GM21529 (cell line): Measurements from ENCODE around the gene EIF3A.
"Not testable (repeated sequence)": the region's sequence is repeated elsewhere in the genome, so short reads cannot be mapped to it uniquely, and the experiment has no call there.

ENCODE experiments used
- ATAC-seq: cut with Tn5 transposase; IDR thresholded peaks from one replicate; pipeline ENCODE4 v1.9.1; 2021; ENCODE audit not compliant: unreplicated experiment

EIF3A gene, protein sequence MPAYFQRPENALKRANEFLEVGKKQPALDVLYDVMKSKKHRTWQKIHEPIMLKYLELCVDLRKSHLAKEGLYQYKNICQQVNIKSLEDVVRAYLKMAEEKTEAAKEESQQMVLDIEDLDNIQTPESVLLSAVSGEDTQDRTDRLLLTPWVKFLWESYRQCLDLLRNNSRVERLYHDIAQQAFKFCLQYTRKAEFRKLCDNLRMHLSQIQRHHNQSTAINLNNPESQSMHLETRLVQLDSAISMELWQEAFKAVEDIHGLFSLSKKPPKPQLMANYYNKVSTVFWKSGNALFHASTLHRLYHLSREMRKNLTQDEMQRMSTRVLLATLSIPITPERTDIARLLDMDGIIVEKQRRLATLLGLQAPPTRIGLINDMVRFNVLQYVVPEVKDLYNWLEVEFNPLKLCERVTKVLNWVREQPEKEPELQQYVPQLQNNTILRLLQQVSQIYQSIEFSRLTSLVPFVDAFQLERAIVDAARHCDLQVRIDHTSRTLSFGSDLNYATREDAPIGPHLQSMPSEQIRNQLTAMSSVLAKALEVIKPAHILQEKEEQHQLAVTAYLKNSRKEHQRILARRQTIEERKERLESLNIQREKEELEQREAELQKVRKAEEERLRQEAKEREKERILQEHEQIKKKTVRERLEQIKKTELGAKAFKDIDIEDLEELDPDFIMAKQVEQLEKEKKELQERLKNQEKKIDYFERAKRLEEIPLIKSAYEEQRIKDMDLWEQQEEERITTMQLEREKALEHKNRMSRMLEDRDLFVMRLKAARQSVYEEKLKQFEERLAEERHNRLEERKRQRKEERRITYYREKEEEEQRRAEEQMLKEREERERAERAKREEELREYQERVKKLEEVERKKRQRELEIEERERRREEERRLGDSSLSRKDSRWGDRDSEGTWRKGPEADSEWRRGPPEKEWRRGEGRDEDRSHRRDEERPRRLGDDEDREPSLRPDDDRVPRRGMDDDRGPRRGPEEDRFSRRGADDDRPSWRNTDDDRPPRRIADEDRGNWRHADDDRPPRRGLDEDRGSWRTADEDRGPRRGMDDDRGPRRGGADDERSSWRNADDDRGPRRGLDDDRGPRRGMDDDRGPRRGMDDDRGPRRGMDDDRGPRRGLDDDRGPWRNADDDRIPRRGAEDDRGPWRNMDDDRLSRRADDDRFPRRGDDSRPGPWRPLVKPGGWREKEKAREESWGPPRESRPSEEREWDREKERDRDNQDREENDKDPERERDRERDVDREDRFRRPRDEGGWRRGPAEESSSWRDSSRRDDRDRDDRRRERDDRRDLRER (N-terminal part only)

DNA sequence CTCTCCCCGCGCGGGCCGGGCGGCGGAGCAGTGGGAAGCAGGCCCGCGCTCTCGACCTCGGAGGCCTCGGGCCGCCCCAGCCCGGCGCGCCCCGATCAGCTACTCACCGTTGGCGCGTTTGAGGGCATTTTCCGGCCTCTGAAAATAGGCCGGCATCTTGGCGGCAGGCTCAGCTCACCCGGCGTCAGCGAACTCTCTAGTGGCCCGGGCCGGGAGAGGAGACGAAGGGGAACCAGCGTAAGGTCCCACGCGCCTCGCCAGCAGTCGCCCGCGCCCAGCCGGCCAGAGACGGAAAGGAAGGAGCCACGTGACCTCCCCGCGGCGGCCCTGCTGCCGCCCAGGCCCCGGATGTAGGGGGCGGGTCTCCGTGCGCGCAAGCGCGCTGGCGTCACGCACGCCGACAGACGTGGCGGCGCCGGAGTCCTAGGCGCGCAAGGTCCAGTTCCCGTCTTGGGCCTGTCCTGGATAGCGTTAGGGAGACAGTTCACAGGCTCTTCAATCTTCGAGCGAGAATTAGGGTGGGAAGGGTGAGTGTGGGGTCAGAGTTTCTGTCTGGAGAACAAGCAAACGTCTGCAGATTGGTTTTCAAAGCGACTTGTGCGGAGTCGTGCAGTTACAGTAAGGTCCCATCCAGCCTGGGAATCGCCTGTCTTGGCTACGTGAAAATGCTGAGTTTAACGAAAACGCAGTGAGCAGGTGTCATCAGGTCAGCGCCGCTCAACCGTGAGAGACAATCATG, at the start of gene EIF3A:
TSS of gene EIF3A (minus strand) at position 297 of the 739 bp plus-strand sequence. CDS start at position 156, 141 bp downstream.
- peak; percentile 79 for ATAC-seq

DNA sequence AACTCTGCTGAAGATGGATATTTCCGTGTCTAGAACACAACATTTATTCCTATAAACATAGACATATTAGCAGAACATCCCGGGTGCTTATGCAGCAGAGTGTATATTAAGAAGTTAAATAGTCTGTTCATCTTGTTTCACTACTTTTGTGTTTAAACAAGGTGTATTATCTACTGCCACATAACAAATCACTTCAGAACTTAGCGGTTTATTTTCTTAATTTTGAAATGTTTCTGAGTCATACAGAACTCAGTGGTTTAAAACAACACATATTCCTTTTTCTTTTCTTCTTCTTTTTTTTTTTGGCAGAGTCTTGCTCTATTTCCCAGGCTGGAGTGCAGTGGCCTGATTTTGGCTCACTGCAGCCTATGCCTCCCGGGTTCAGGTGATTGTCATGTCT, 49.1 kb upstream of the EIF3A start:
- no peak for ATAC-seq

DNA sequence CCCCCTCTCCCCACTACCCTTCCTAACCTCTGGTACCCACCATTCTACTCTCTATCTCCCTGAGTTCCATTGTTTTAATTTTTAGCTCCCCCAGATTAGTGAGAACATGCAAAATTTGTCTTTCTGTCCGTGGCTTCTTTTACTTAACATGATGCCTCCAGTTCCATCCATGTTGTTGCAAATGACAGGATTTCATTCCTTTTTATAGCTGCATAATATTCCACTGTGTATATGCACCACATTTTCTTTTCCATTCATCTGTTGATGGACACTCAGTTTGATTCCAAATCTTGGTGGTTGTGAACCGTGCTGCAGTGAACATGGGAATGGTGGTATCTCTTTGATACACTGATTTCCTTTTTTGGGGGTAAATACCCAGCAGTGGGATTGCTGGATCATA, 45.3 kb upstream of the EIF3A start:
- ATAC-seq: no peak

DNA sequence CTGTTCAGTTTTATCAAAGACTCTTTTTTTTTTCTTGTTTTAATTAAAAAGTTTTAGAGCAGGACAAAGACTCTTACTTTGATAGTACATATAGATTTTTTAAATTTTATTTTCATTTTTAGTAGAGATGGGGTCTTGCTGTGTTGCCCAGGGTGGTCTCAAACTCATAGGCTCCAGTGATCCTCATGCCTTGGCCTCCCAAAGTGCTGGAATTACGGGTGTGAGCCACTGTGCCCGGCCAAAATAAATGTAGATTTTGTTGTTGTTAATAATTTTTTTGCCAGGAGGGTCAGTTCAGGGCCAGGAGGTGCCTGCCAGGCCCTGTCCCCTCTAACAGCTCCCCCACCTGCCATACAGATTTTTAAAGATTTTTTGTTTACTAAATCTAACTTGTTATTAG, 40.3 kb upstream of the EIF3A start:
- no peak for ATAC-seq

DNA sequence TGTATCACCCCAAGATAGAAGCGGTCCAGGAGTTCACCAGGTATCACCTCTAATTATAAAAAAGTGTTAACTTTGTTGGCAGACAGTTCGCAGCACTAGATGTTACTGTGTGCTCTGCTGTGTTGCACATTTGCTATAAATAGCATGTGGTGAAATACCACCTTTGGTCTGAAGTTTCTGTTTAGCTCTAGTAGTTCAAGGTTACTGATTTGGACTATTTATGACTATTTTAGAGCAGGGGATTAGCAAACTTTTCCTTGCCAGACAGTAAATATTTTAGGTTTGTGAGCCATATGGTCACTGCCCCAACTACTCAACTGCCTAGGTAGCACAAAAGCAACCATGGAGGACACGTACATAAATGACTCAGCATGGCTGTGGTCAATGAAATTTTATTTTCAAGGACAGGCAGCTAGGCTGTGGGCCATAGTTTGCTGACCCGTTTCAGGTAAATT, 39.8 kb upstream of the EIF3A start:
- ATAC-seq: peak; percentile 85

DNA sequence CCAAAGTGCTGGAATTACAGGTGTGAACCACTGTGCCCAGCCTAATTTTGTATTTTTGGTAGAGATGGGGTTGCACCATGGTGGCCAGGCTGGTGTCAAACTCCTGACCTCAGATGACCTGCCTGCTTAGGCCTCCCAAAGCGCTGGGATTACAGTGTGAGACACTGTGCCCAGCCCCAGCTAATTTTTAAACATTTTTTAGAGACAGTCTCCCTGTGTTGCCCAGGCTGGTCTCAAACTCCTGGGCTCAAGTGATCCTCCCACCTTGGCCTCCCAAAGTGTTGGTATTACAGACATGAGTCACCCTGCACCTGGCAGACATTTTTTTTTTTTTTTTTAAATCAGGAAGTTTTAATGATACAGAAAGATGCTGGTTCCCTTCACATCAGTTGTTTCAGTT, 38.8 kb upstream of the EIF3A start:
- ATAC-seq: peak; percentile 4

DNA sequence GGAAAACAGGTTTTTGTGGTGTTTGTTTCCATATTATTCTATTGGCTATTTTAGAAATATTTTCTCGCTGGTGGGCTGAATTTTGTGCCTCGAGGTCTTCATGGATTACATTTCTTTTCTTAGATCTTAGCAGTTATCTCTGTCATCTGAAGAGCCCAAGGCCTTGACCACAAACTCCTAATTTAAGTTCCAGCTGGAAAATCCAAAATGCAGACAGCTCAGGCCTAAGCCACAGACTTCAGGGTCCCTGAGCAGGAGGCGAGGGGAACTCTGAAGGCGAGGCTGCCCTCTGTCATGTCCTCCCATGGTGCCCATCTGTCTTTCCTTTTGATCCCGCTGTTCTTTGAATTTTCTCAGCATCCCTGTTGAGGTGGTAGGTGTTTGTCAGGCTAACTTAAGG, 37.6 kb upstream of the EIF3A start:
- ATAC-seq: no peak

DNA sequence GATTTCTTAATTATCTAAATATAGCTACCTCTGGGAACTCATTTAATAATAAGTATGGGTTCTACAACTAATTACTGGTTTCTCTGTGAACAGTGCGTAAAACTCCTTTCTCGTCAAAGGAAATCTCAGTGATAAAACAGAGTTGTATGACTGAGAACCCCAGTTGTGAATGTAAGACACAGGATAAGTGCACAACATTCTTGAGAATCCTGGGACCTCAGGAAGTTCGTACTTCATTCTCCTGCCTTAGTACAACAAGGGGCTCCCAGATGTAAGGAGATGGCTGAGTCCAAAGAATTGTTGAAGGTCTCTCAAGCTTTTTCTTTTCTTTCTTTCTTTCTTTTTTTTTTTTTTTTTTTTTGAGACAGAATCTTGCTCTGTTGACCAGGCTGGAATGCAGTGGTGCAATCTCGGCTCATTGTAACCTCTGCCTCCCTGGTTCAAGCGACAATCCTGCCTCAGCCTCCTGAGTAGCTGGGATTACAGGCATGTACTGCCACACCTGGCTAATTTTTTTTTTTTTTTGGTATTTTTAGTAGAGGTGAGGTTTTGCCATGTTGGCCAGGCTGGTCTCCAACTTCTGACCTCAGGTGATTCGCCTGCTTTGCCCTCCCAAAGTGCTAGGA, 35.8 kb upstream of the EIF3A start:
- no peak for ATAC-seq

DNA sequence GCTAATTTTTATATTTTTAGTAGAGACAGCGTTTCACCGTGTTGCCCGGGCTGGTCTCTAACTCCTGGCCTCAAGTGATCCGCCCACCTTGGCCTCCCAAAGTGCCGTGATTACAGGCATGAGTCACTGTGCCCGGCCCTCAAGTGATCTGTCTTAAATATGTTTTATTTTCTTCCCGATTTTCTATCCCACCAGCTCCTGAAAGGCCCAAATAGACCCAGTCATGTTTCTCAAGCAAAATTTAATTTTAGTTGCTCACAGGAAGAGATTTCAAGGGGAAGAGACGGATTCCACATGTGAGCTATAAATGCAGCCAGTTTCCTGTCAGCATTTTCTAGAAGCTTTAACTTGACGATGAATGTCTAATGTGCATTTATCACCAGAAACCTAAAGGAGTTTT, 35.3 kb upstream of the EIF3A start:
- ATAC-seq: no peak

DNA sequence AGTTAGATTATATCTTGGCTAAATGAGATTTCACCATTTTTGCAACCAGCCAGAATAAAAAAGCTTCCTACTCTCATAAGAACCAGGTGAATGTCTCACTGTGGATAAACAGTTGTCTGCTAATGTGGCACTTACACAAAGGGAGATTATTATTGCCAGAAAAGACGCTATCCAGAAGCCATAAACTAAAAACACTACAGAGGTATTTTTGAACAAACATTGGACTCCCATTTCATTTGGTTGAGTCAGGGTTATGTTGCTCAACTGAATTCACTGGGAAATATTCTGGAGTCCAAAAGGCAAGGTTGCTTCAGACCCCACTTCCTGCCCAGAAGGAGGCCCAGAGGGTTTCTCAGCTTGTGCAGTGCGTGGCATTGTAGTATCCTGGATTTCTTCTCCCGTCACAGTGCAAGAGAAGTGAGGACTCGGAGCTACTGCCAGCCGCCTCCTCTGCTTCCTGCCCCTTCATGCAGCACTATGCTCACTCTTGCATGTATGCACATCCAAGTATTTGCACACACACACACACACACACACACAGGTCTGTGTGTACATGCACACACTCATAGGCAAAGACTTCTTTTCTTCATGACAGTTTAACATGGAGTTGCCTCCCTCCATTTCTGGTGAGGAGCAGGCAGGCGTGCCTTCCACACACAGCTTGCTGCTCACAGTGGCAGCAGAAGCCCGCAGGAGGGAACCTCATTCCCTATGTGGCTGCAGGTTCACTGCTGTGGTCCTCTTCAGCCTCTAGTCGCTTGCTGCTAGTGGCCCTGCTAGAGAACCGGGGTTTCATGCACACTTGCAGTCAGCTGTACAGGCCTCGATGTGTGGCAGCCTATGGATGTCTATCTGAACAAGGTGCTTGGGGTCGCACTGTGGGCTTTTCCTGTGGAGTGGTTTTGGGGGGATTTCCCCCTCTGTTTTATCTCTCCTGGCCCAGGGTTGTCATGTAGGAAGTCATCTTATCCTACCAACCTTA, 33.4 kb upstream of the EIF3A start:
- ATAC-seq: no peak

DNA sequence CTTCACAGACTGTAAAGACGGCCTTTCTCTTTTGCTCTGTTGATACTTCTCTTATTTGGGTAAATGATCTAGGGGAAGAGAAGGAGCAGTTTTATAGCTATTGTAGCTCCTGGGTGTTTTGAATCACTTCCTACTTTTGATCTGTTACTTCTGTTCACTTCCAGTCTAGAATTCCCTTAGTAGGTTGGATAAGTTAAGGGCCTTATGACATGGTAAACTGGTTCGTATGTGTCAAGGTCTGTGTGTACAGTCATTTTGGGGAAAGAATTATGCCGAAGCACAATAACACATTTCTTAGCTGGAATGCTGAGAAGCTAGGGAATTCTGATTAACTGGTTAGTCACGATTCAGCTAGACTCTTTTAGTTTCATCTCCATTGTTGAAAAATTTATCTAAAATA, 31.4 kb upstream of the EIF3A start:
- no peak for ATAC-seq

DNA sequence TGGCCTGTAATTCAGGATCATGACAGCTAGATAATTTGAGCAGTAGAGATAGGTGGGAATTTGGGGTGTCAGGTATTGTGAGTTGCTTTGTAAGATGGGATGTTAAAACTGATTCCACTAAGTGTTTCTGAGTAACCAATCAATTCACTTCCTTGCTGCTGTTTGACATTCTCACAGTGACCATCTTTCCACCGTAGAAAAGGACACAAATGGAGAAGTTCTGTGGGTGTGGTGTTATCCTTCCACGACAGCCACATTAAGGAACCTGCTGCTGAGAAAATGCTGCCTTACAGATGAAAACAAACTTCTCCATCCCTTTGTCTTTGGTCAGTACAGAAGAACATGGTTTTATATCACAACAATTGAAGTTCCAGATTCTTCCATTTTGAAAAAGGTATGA, 27.2 kb upstream of the EIF3A start:
- not testable (repeated sequence) for ATAC-seq

DNA sequence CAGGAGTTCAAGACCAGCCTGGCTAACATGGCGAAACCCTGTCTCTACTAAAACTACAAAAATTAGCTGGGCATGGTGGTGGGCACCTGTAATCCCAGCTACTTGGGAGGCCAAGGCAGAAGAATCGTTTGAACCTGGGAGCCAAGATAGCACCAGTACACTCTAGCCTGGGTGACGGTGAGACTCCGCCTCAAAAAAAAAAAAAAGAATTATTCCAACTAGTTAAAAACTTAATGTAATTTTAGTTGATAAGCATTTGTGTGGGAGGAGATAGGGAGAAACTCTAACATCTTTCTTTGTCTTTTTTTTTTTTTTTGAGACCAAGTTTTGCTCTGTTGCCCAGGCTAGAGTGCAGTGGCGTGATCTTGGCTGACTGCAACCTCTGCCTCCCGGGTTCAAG, 26.5 kb upstream of the EIF3A start:
- not testable (repeated sequence) for ATAC-seq

DNA sequence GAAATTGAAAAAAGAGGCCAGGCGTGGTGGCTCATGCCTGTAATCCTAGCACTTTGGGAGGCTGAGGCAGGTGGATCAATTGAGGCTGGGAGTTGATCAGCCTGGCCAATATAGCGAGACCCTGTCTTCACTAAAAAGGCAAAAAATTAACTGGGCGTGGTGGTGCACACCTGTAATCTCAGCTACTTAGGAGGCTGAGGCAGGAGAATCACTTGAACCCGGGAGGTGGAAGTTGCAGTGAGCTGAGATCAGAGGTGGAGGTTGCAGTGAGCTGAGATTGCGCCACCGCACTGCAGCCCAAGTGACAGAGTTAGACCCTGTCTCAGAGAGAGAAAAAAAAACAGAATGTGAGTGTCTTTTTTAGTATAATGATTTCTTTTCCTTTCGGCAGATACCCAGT, 25.3 kb upstream of the EIF3A start:
- not testable (repeated sequence) for ATAC-seq

DNA sequence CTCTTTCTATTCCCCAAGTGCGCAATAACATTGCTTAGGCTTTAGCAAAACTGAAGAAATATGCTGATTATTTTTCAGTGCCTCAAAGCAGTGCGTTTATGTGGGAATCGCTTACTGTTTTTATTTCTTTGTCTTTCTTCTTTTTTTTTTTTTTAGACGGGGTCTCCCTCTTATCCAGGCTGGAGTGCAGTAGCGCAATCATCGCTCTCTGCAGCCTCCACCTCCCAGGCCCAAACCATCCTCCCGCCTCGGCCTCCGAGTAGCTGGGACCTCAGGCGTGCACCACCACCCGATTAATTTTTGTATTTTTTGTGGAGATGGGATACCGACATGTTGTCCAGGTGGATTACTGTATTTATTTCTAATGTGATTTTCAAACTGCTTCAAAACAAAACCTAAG, 24.5 kb upstream of the EIF3A start:
- no peak for ATAC-seq

DNA sequence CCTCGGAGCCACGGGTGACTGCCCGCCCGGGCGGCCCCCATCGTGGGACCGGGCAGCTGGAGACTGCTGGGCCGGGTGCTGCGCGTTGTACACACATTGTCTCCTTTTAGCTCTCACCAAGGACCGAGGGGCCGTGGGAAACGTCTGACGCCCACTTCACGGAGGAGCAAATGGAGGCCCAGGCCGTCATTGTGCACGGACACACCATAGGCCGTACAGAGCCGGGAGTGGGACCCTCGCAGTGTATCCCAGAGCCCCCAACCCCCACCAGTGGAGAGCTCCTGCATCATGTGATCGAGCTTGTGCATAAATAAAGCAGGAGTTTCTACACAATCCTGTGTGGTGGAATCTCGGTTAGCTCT, 24.0 kb upstream of the EIF3A start:
- ATAC-seq: no peak

DNA sequence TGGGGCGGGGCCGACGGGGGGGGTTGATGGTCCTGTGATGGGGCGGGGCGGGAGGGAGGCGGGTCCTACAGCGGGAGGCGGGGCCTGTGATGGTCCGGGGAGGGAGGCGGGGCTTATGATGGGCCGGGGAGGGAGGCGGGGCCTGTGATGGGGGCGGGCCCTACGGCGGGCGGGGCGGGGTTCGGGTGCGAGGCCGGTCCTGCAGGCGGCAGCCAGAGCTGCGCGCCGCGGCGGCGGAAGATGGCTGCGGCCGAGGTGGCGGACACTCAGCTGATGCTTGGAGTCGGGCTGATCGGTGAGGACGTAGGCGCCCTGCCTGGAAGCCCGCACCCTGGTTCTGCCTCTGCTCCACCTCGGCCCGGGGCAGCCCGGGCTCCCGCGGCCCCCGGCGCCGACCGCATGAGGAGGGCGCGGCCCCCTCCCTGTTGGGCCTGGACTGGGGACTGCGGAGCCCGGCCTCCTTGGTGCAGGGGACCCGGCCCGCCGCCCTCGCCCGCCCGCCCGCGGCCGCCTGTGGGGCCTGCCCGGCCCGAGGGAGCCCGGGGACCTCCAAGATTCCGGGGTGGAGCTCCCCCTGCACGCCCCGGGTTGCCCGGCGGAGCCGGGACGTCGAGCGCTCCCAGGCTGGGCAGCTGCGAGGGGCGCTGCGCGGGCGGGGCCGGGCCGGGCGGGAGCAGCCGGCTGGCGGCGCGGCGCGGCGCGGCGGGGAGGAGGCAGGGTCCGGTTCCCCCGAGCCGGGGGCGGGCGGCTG, 23.5 kb upstream of the EIF3A start, which contains the start of gene DENND10:
TSS of gene DENND10 (plus strand) at position 211 of the 751 bp plus-strand sequence. CDS start at position 241, 30 bp downstream.
- peak; percentile 83 for ATAC-seq
